Activated CD8-positive, alpha-beta T cell treated with anti-CD3 and anti-CD28 coated beads, Interleukin-2, amount 10 ng/mL, durations not matched to agents 7 days and 5 days (primary cell): ENCODE measurements around the gene IFITM2. TPM values are rescaled to one million over a fixed set of nuclear protein-coding genes. Genes with fewer than 3 reads are reported as not detected.

Source experiments
- total RNA-seq, 2 experiments: library from RNA; stranded (reverse); gene quantifications; one replicate each; pipeline ENCODE4 v1.2.3, GENCODE V29; 2021

Gene IFITM2
- total RNA-seq, 2 experiments from 2014 or later, result 2,197 to 2,304 TPM

Other genes with a start within 250 kb of the IFITM2 start
- gene SCGB1C1, start 114.7 kb upstream of the IFITM2 start, total RNA-seq, result not detected
- 10 to 100 TPM; 33.8 to 34.2 TPM for gene BET1L, start 100.4 kb upstream of the IFITM2 start, total RNA-seq
- 100 to 1,000 TPM; 121 to 126 TPM for gene RIC8A, start 100.1 kb upstream of the IFITM2 start, total RNA-seq
- 10 to 100 TPM; 13.1 to 15.0 TPM for gene SIRT3, start 71.5 kb upstream of the IFITM2 start, total RNA-seq
- 100 to 1,000 TPM; 164 to 173 TPM for gene PSMD13, start 70.8 kb upstream of the IFITM2 start, total RNA-seq
- gene NLRP6, start 29.4 kb upstream of the IFITM2 start, total RNA-seq, result 10 to 100 TPM; 29.7 to 30.8 TPM
- 100 to 1,000 TPM; 487 to 541 TPM for gene PGGHG, start 18.7 kb upstream of the IFITM2 start, total RNA-seq
- not detected for gene IFITM5, start 8.3 kb upstream of the IFITM2 start, total RNA-seq
- 1,000 to 10,000 TPM; 1,265 to 1,278 TPM for gene IFITM1, start 6.2 kb downstream of the IFITM2 start, total RNA-seq
- gene IFITM3, start 13.0 kb downstream of the IFITM2 start, total RNA-seq, result 100 to 1,000 TPM; 174 to 182 TPM
- under 1 TPM; 0.26 to 0.52 TPM for gene B4GALNT4, start 61.7 kb downstream of the IFITM2 start, total RNA-seq
- under 1 TPM in 1 of 2 experiments, not detected in 1; 0.13 TPM for gene PKP3, start 86.4 kb downstream of the IFITM2 start, total RNA-seq
- gene SIGIRR, start 107.2 kb downstream of the IFITM2 start, total RNA-seq, result 100 to 1,000 TPM; 160 to 168 TPM
- gene ANO9, start 134.2 kb downstream of the IFITM2 start, total RNA-seq, result 10 to 100 TPM; 72.6 to 78.9 TPM
- 10 to 100 TPM; 24.6 to 26.1 TPM for gene PTDSS2, start 142.5 kb downstream of the IFITM2 start, total RNA-seq
- 100 to 1,000 TPM; 104 to 105 TPM for gene RNH1, start 199.4 kb downstream of the IFITM2 start, total RNA-seq
- gene HRAS, start 227.8 kb downstream of the IFITM2 start, total RNA-seq, result 10 to 100 TPM; 58.7 to 68.9 TPM
- gene LRRC56, start 229.7 kb downstream of the IFITM2 start, total RNA-seq, result 1 to 10 TPM; 1.9 to 2.2 TPM